SK-N-SH treated with all-trans-retinoic acid at 6 μM for 48 hours (cell line): ENCODE measurements around the gene EPB41L4A.

ENCODE experiments used
- ATAC-seq: fragments of 200-7000 bp; cut with Tn5 transposase; 3 replicates; pipeline ENCODE4 v1.9.1; 2020; ENCODE audit warnings: mild to moderate bottlenecking, moderate library complexity
- ARNTL ChIP-seq: fragments of 450-650 bp; formaldehyde crosslinking; IDR thresholded peaks from 2 replicates; pipeline ENCODE4 v1.5.0; 2020; ENCODE audit warnings: low read depth, mild to moderate bottlenecking, moderate library complexity, borderline replicate concordance
- BACH2 ChIP-seq: fragments of 250-450 bp; sonication (Bioruptor Pico); IDR thresholded peaks from 2 replicates; pipeline ENCODE4 v1.9.0; 2021; ENCODE audit warnings: mild to moderate bottlenecking, borderline replicate concordance
- CSDC2 ChIP-seq: fragments of 250-450 bp; sonication (Bioruptor Pico); IDR thresholded peaks from 2 replicates; pipeline ENCODE4 v1.5.0; 2020; ENCODE audit warnings: mild to moderate bottlenecking, moderate library complexity
- CSRNP3 ChIP-seq: fragments of 250-450 bp; sonication (Bioruptor Pico); IDR thresholded peaks from 2 replicates; pipeline ENCODE4 v1.5.1; 2021; ENCODE audit warnings: mild to moderate bottlenecking, moderate library complexity
- GLIS3 ChIP-seq: fragments of 250-450 bp; sonication (Bioruptor Pico); IDR thresholded peaks from 2 replicates; pipeline ENCODE4 v1.5.0; 2020; ENCODE audit warnings: mild to moderate bottlenecking, moderate library complexity
- ISL1 ChIP-seq: fragments of 250-450 bp; sonication (Bioruptor Pico); IDR thresholded peaks from 2 replicates; pipeline ENCODE4 v2.1.2; 2022; ENCODE audit warnings: mild to moderate bottlenecking, moderate library complexity
- OSR1 ChIP-seq: fragments of 250-450 bp; sonication (Bioruptor Pico); IDR thresholded peaks from 2 replicates; pipeline ENCODE4 v1.8.0; 2022; ENCODE audit warnings: moderate library complexity, mild to moderate bottlenecking, inconsistent platforms
- PATZ1 ChIP-seq: fragments of 250-450 bp; sonication (Bioruptor Pico); IDR thresholded peaks from 2 replicates; pipeline ENCODE4 v1.8.0; 2020; ENCODE audit warnings: mild to moderate bottlenecking, moderate library complexity, borderline replicate concordance
- POU6F1 ChIP-seq: fragments of 250-450 bp; sonication (Bioruptor Pico); IDR thresholded peaks from 2 replicates; pipeline ENCODE4 v1.8.0; 2021; ENCODE audit warnings: low read depth, mild to moderate bottlenecking, moderate library complexity, borderline replicate concordance
- PPARA ChIP-seq: fragments of 250-450 bp; sonication (Bioruptor Pico); IDR thresholded peaks from 2 replicates; pipeline ENCODE4 v1.5.0; 2020; ENCODE audit warnings: mild to moderate bottlenecking, borderline replicate concordance
- RARB ChIP-seq: fragments of 250-450 bp; sonication (Bioruptor Pico); IDR thresholded peaks from 2 replicates; pipeline ENCODE4 v1.8.0; 2021; ENCODE audit warnings: mild to moderate bottlenecking, moderate library complexity
- SNAI2 ChIP-seq: fragments of 250-450 bp; sonication (Bioruptor Pico); IDR thresholded peaks from 2 replicates; pipeline ENCODE4 v1.5.0; 2020; ENCODE audit warnings: mild to moderate bottlenecking, moderate library complexity
- TCF4 ChIP-seq: fragments of 250-450 bp; sonication (Bioruptor Pico); IDR thresholded peaks from 2 replicates; pipeline ENCODE4 v1.8.0; 2021; ENCODE audit warnings: mild to moderate bottlenecking, moderate library complexity, borderline replicate concordance
- TOX ChIP-seq: fragments of 250-450 bp; sonication (Bioruptor Pico); IDR thresholded peaks from 2 replicates; pipeline ENCODE4 v1.8.0; 2021; ENCODE audit warnings: mild to moderate bottlenecking, moderate library complexity, borderline replicate concordance
- ZC3H10 ChIP-seq: fragments of 250-450 bp; sonication (Bioruptor Pico); IDR thresholded peaks from 2 replicates; pipeline ENCODE4 v1.5.1; 2021; ENCODE audit warnings: mild to moderate bottlenecking, moderate library complexity
- ZFP3 ChIP-seq: fragments of 250-450 bp; sonication (Bioruptor Pico); IDR thresholded peaks from 2 replicates; pipeline ENCODE4 v1.5.0; 2020; ENCODE audit warnings: mild to moderate bottlenecking, moderate library complexity
- ZFP30 ChIP-seq: fragments of 450-650 bp; formaldehyde crosslinking; IDR thresholded peaks from 2 replicates; pipeline ENCODE4 v1.5.0; 2022; ENCODE audit warnings: mild to moderate bottlenecking, moderate library complexity
- ZNF565 ChIP-seq: fragments of 450-650 bp; formaldehyde crosslinking; conservative IDR thresholded peaks from 2 replicates; pipeline ENCODE4 v1.5.0; 2020; ENCODE audit warnings: low read depth, mild to moderate bottlenecking, moderate library complexity
- ZNF70 ChIP-seq: fragments of 450-650 bp; formaldehyde crosslinking; IDR thresholded peaks from 2 replicates; pipeline ENCODE4 v1.5.0; 2020; ENCODE audit warnings: mild to moderate bottlenecking, moderate library complexity
- ZNF8 ChIP-seq: fragments of 450-650 bp; formaldehyde crosslinking; IDR thresholded peaks from 2 replicates; pipeline ENCODE4 v1.5.0; 2020; ENCODE audit warnings: mild to moderate bottlenecking, moderate library complexity

Gene EPB41L4A

GRCh38 chr5:112303685-112304084 lies 115.4 kb downstream of the EPB41L4A start:
- TF ChIP-seq ISL1 (CRISPR knock-in tag), result no peak
- TF ChIP-seq CSDC2 (CRISPR knock-in tag), result no peak
- no peak for TF ChIP-seq TOX (CRISPR knock-in tag)
- no peak for TF ChIP-seq PPARA
- no peak for TF ChIP-seq ZNF8 (CRISPR knock-in tag)
- no peak for TF ChIP-seq ZFP3 (CRISPR knock-in tag)
- no peak for TF ChIP-seq ZNF70 (CRISPR knock-in tag)
- no peak for TF ChIP-seq RARB
- no peak for TF ChIP-seq GLIS3 (CRISPR knock-in tag)
- ATAC-seq, result no peak

- no peak for ATAC-seq
- no peak for TF ChIP-seq ZNF70 (CRISPR knock-in tag)
- TF ChIP-seq RARB, result no peak
- TF ChIP-seq GLIS3 (CRISPR knock-in tag), result no peak
- no peak for TF ChIP-seq ARNTL (CRISPR knock-in tag)
- no peak for TF ChIP-seq SNAI2 (CRISPR knock-in tag)
- no peak for TF ChIP-seq CSDC2 (CRISPR knock-in tag)
- no peak for TF ChIP-seq OSR1 (CRISPR knock-in tag)
- TF ChIP-seq TCF4, result no peak
- no peak for TF ChIP-seq PPARA
- TF ChIP-seq POU6F1, result no peak
- TF ChIP-seq BACH2 (CRISPR knock-in tag), result no peak
- TF ChIP-seq, all 23 proteins: peak for 0
These were observed 125.0 kb downstream of the EPB41L4A start for GRCh38 chr5:112294126-112294525.

- ATAC-seq, result no peak
These were observed 125.5 kb downstream of the EPB41L4A start for GRCh38 chr5:112293587-112293986.

GRCh38 chr5:112290691-112291090 lies 128.4 kb downstream of the EPB41L4A start:
- no peak for TF ChIP-seq ZNF8 (CRISPR knock-in tag)
- ATAC-seq, result no peak

More at GRCh38 chr5:112293587-112293986, 125.5 kb downstream of the EPB41L4A start:
- TF ChIP-seq CSDC2 (CRISPR knock-in tag) (no peak), ISL1 (CRISPR knock-in tag) (no peak), ARNTL (CRISPR knock-in tag) (no peak), RARB (no peak), ZFP3 (CRISPR knock-in tag) (no peak), ZC3H10 (CRISPR knock-in tag) (no peak), BACH2 (CRISPR knock-in tag) (no peak), SNAI2 (CRISPR knock-in tag) (no peak), ZFP30 (CRISPR knock-in tag) (no peak), ZNF565 (CRISPR knock-in tag) (no peak), ZNF70 (CRISPR knock-in tag) (no peak), TOX (CRISPR knock-in tag) (no peak), ZNF8 (CRISPR knock-in tag) (no peak), CSRNP3 (CRISPR knock-in tag) (no peak), TCF4 (no peak), GLIS3 (CRISPR knock-in tag) (no peak), OSR1 (CRISPR knock-in tag) (no peak), PPARA (no peak), PATZ1 (no peak)

GRCh38 chr5:112289465-112289864 lies 129.6 kb downstream of the EPB41L4A start:
- no peak for ATAC-seq
- TF ChIP-seq TCF4, result no peak
- no peak for TF ChIP-seq BACH2 (CRISPR knock-in tag)
- no peak for TF ChIP-seq ZFP30 (CRISPR knock-in tag)
- no peak for TF ChIP-seq ZNF565 (CRISPR knock-in tag)
